HK-2 (cell line): Measurements from ENCODE around the gene POLR2F.
A peak's percentile ranks its signal among the peaks of the same experiment; 100 is the strongest.

Experiments
- DNase-seq: peaks from one replicate; pipeline ENCODE4 v3.0.0-alpha.2; 2018; ENCODE audit not compliant: unreplicated experiment

POLR2F gene

DNA sequence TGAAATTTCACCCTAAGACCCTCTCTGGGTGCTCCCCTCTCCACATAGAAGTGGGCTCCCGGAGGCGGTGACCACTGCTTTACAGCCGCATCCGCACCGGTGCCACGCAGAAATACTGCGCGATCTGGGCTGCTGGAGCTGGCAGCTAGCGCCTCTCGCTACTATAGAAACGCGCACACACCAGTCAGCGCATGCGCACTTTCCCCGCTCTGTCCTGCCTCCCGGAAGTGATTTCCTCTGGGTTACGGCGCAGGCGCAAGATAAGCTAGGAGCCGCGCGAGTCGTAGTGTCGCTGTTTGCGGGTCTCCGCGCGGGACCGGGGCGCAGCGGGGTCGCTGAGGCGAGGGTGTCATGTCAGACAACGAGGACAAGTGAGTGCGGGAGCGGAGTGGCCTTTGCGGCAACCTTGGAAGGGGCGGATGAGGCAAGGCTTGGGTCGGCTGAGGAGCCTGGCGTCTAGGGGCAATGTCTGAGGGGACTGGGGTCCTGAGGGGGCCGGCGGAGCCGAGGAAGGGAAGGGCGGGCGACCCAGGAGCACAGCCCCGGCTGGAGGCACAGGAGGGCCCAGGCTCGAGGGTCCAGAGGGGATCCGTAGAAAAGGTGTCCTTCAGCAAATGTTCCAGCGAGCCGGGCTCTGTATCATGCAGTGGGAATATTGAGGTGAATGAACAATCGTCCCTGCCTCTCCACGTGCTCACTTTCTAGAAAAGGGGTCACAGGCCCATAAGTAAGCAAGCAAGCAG lies at the start of gene POLR2F, which contains the start of gene C22orf23:
TSS of gene POLR2F (plus strand) at position 263 of the 743 bp plus-strand sequence. CDS start at position 352, 89 bp downstream.
TSS of gene C22orf23 (minus strand) at position 165 of the 743 bp plus-strand sequence. CDS start 452 bp downstream, outside the sequence.
- peak; percentile 93 for DNase-seq

DNA sequence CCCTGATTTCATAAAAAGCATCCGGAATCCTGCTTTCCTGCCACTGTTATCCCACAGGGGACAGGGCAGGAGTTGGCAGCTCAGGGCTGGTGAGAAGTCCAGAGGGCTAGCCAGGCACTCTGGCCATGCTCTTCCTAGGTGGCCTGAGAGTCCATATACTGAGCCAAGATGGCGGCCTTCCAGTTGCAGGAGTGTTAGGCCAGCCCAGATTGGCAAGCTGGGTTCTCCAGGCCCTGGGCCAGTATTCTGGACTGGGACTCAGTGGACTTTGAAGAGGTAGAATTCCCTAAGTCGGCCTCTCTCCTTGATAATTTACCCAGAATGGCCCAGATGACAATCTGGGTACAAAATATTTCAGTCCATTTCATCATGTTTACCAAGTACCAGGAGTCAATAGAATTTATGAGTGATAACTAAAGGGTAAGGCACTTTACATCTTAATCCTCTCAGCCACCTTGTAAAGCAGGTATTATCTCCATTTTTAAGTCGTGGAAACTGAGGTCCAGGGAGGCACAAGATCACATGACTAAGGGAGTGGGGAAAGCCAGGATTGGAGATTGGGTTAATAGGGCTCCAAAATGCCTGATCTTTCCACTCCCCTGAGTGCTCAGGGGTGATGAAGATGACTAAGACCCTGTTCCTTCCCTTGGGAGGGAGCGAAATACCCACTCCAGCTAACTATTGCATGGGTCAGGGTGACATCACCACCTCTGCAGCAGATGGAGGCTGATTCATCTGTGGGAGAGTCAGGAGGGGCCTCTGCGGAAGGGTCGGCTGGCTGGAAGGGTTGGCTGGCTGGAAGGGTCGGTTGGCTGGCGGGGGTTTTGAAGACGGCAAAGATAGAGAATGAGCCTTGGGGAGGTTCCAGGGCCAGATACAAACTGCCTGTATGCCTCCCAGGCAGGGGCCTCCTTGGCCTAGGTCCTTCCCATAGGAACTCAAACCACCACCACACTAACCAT lies 48.6 kb upstream of the POLR2F start:
- peak; percentile 89 for DNase-seq

DNA sequence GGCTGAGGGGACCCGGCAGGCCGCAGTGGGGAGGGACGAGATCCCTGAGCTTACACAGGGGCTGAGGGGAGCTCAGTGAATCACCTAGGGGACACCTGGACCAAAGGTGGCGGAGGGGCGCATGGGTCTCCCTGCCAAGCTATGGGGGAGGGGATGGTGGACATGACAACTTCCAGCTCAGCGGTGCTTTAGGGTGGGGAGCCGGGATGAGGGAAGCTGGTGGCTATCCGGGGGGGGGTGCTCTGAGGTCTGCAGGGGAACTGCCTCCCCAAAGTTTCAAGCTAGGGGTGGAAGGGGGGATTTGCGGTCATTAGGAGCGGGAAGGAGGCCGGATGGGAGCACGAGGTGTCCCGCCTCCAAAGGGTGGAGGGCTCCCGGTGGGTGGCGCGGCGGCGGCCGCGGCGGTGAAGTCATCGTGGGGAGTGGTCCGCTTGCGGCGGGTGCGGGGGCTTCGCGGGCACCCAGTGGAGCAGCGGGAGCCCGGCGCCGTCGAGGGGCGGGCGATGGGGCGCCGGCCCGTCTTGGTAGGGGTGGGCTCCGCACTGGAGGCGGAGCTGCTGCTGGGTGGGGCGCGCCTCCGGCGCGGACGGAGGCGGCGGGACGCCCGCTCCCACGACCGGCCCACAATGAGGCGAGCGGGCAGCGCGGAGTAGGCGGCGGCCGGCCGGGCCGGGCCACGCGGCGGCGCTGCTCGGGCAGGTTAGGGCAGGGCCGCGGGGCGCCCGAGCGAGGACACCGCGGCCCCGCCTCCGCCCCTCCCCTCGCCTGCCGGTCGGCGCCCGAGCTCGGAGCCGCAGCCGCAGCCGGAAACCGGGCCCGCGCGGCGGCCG lies 47.8 kb upstream of the POLR2F start, which contains the start of gene MICALL1:
TSS of gene MICALL1 (plus strand) at position 764 of the 830 bp plus-strand sequence. CDS start 126 bp downstream, outside the sequence.
- DNase-seq = peak; percentile 80

DNA sequence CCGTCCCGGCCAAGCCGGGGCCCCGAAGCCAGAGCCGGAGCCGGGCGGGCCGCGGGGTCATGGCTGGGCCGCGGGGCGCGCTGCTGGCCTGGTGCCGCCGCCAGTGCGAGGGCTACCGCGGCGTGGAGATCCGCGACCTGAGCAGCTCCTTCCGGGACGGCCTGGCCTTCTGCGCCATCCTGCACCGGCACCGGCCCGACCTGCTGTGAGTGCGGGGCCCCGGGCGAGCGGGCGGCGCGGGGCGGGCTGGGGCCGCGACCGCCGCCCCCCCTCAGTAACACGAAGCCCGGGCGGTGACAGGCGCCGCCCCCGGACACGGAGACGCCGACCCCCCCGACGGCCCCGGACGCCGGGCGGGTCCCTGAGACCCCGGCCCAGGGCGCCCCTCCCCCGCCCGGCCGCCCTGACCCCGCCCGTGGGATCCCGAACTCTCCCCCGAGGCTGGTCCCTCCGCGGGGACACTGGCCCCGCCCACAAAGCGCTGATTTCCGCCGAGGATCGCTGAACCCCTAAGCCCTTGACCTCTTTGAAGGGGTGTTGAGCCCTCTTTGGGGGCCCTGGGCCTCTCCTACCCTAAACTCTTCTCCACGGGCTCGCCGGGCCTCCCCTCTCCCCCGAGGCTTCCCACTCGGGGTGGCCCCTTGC lies 47.0 kb upstream of the POLR2F start:
- DNase-seq = no peak

DNA sequence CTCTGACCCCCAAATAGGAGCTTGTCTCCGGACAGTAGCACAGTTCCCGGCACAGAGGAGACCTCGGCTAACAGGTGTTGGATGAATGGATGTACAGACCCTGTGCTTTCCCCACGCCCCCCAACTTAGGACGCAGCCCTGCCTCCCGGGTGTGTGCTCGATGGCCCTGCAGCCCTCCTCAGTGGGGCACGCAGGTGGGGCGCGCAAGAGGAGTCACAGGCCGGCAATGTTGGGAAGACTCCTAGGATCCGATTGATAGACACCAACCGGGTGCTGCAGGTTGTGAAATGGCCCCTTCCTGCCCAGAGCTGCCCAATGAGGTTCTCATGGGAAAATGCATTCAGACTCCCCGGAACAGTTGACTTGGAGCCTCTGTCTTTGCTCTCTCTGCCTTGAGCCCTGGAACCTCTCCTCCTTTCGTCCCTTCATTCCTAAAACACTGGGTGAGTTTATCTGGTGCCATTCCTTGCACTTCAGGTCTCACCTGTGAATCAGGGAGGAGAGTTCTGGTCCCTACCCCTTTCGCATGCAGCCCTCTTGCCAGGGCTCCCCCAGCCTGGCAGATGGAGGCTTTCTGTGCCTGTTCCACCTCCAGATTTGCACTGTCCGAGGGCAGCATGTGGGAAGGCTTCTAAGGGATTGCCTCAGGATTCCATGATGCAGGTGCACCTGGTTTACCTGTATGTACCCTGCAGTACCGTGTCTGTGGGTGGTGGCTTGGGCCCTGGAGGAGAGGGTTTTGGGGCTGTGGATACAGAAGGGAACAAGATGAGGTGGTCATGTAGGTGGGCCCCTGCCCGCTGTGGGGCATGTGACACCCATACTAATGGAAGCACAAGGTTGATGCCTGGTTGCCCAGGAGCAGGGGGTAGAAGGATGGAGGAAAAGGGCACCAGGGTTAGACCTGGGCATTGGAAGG lies 46.2 kb upstream of the POLR2F start:
- DNase-seq = no peak

DNA sequence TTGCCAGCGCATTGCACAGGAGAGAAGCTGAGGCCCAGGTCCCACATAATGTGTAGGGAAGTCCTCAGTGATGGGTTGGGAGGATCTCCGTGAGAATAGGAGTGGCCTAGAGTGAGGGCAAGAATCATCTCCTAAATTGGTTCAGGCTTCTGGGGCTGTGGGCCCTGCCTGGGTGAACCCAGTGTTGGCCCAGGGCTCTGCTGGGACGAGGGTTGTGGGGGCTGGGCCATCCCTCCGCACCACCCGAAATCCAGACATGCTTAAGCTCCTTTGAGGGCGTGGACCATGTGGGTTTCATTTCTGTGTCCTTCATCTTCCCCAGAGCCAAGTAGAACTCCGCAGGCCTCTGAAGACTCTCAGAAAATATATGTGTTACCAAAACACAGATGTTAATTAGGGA lies 43.7 kb upstream of the POLR2F start:
- DNase-seq = no peak

DNA sequence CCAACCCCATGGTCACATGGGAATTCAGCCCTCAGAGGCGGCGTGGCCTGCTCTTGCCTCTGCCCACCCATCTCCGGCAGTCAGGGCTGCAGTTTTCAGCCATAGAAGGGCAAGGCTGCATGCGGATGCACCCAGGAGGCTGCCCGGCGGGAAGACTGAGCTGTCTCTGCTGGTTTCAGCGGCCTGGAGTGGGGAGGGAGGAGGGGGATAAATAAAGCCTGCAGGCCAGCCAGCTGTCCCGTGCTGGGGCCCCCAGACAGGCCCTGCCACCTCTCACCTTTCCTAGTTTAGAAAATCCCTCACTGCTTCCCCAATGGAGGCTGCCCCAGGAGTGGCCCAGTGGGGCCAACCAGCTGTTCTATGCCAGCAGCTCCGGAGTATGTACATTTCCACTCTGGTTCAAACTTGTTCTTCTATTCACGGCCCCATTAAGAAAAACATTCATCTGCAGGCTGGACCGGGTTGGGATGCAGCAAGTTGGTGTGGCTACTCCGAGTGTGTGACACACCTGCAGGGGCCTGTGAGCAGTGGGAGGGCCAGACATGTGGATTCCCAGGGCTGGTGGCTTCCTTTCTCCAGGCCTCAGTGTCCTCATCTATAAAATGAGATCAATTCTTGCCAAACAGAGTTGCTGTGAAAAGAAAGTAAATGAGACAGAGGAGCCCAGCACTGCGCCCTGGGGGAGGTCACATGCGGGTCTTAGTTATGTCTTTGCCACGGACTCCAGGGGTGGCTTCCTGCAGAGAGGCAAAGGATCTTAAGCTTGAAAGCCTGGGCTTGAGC lies 42.4 kb upstream of the POLR2F start:
- DNase-seq = no peak

DNA sequence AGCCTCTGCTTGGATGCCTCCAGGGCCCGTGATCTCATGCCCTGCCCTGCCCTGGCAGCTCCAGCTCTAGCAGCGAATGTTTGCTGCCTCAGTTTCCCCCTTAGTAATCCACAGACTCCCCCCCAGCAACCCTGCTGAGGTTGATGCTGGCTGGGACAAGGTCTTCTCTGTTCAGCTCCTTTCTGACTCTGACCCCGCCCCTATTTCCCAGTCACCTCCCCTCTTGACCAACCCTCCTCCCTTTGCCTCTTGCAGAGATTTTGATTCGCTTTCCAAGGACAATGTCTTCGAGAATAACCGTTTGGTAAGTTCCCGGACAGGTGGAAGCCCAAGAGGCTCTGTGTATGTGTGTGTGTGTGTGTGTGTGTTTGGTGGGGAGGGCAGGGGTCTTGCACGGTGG lies 41.8 kb upstream of the POLR2F start:
- no peak for DNase-seq

DNA sequence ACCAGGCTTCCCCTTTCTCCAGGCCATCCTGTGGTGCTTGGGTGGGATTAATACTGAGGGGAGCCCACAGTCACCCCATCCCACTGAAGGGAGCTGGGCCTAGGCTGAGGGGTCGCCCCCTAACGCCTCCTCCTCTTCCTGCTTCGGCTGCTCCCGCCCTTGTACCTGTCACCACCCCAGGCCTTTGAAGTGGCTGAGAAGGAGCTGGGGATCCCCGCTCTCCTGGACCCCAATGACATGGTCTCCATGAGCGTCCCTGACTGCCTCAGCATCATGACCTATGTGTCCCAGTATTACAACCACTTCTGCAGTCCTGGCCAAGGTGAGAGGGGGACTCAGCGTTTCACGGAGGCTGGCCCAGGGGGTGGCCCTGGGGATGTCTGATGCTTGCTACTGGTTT lies 41.3 kb upstream of the POLR2F start:
- no peak for DNase-seq

DNA sequence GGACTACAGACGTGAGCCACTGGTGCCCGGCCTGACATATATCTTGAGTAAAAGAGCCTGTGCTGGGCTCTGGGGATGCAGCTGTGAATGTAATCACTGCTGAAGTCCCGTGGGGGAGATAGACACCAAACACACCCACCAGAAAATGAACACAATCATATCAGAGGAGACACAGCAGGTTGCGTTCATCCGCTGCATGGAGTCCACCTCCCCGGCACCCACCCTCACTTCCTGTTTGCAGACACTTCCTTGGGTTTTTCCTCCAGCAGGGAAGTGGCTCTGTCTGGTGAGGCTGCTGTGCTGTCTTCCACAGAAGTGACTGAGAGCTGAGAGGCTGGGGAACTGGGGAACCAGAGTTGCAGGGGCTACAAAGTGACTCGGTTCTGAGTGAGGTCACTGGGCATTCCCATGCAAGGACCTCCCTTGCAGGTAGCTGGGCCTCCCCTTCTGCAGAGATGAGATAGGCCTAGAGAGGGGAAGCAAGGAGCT lies 40.2 kb upstream of the POLR2F start:
- DNase-seq = no peak

DNA sequence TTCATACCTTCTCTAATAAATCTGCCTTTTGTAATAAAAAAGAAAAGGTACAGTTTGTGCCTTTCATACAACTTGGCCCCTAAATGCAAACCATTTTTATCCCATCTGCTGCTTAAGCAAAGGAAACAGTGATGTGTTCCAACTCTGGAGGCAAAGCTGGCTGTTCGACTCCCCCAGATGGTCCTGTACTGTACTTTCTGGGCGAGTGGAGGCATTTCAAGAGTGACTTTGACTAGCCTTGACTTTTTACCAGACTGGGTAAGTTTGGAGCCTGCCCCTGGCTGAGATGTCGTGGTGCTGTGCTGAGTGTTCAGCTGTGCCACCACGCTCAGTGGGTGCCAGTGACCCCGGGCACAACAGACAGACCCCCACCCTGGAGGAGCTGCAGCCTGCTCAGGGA lies 37.2 kb upstream of the POLR2F start:
- no peak for DNase-seq

DNA sequence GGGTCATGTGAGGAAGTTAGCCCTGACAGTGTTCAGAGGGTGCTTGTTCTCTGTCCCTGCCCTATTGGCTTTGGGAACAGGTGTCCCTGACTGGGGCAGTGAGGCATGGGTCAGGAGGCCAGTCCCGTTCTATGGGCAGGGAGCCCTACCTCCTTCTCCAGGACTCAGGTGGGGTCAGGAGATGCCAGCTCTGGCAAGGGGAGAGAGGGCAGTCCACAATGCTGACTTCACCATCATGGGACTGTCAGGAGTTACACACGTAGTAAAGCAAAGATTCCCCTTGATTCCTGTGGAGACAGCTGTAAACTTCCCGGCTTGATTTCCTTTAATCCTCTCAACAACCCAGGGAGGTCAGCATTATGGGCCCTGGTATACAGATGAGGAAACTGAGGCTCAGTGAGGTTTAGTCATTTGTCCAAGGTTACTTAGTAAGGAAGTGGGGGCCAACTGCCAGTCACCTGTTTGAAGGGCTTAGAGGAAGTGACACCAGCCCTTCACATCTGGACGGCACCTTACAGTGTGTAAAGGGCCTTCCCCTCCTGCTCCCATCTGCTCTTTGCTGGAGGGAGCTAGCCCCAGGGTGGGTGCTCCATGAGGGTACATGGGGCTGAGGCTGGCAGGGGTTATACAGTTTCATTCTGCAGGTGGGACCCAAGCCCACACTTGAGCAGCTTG lies 35.5 kb upstream of the POLR2F start:
- no peak for DNase-seq

DNA sequence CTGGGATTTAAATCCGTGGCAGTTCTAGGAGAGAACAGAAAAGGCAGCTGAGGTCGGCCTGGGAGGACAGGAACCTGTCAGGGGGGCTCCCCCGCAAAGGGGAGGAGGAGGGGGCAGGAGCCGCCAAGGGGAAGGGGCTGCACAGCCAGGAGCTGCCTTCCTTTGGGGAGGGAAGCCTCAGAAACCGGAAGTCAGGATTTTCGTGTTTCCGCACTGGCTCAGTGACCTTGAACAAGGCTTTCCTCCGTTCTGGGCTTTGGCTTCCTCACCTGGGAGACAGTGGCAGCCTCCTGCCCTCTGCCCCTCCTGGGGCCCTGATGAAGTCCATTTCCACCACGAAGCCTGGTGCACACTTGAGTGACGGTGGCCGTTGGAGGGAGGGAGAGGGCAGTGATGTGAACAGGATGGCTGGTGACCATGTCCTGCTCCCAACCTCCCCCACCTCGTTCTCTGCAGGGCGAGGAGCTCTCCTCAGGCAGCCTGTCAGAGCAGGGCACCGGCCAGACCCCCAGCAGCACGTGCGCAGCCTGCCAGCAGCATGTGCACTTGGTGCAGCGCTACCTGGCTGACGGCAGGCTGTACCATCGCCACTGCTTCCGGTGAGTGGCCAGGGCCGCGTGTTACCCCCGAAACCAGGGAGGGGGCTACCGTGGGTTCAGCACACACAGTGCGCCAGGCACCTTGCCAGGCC lies 34.8 kb upstream of the POLR2F start:
- no peak for DNase-seq

DNA sequence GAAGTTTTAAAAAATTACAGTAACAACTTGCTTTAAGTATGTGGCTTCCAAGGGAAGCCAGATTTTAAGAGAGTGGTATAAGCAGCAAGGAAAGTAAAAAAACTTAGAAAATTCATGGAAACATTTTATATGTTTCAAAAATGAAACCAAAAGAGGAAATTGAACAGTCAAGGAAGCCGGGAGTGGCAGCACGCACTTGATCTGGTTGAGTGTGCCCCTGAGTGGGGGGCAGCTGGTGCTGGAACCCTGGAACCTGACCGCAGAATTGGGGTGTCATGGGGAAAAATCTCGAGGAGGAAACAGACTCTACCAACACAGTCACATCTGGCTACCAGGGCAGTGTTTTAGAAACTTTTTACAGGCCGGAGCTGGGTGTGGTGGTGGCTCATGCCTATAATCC lies 33.4 kb upstream of the POLR2F start:
- DNase-seq = no peak

DNA sequence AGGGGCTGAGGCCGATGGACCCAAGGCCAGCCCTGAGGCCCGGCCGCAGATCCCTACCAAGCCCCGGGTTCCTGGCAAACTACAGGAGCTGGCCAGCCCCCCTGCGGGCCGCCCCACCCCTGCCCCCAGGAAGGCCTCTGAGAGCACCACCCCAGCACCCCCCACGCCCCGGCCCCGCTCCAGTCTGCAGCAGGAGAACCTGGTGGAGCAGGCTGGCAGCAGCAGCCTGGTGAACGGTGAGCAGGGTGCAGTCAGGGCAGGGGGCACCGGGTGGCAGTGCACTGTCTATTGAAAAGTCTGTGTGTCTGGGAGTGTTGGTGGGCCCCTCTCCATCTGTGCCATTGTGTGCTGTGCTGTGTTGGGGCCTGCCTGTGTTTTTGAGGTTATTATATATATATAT lies 31.3 kb upstream of the POLR2F start:
- no peak for DNase-seq

DNA sequence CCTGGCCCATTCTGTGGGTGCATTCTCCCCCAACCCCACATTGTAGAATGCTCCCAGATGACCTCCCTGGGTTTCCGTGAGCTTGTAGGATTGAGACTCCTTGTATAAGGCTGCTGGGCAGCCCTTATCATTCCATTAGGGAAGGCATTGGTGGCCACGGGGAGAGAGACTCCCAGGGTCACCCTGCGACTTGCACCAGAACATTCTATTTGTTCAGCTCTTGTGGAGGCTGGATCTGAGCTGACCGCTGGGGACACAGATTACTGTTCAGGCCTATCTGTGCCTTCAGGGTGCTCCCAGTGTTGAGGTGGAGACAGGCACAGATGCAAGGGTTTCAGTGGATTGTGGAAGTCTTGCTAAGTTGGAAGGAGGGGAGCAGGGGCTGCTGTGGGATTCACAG lies 29.6 kb upstream of the POLR2F start:
- no peak for DNase-seq

DNA sequence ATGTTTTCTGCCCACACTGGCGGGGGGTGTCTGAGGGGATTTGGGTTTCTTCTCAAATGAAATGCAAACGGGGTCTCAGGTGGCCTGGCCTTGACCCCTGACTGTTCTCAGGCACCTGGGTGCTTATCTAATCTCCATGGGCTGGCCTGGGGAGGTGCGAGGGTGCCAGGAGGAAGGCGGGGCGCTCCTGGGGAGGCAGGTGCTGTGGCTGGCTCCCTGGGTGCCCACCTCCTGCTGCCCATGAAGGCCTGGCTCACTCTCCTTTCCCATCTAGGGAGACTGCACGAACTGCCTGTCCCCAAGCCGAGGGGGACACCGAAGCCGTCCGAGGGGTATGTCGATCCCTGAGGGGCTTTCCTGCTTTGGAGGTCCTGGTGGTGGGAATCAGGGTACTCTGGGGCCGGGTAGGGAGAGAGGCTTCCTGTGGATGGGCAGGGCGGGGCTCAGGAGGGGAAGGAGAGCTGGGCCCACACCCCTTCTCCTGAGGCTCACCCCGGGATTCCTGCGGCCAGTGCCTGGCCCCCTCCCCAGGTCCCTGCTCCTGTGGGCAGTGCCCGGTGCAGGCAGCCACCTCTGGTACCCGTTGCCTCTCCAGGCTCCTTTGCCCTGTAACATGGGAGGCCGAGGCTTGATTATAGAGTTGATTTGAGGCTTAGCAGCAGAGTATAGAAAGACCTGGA lies 29.0 kb upstream of the POLR2F start:
- no peak for DNase-seq
